K562 (cell line): ENCODE data around the gene ARHGDIA. TPM values are rescaled to one million over a fixed set of nuclear protein-coding genes. Genes with fewer than 3 reads are reported as not detected.

Source experiments
- BRD4 ChIP-seq: fragments of 200-600 bp; sonication (generic); IDR thresholded peaks from 2 replicates; pipeline ENCODE4 v1.6.1; 2017; ENCODE audit warnings: inconsistent platforms
- CBX1 ChIP-seq: sonication (generic); IDR thresholded peaks from 2 replicates; pipeline ENCODE4 v1.6.1; 2016; ENCODE audit warnings: antibody characterized with exemption, low read depth, mild to moderate bottlenecking
- CSDE1 ChIP-seq, 2 experiments: fragments of 450-650 bp; IDR thresholded peaks; 2 replicates each; pipeline ENCODE4 v1.6.1; 2016; ENCODE audit warnings: mild to moderate bottlenecking in 1 of 2
- HDAC6 ChIP-seq: IDR thresholded peaks from 2 replicates; pipeline ENCODE4 v1.6.1; 2012; ENCODE audit warnings: low read depth, mild to moderate bottlenecking, control low read depth, inconsistent platforms, low read length, moderate library complexity
- HMGN3 ChIP-seq: IDR thresholded peaks from 2 replicates; pipeline ENCODE4 v1.6.1; 2011; ENCODE audit warnings: borderline replicate concordance, low read depth, mild to moderate bottlenecking, mixed read lengths, low read length; ENCODE audit not compliant: insufficient read length; ENCODE audit errors: extremely low read depth
- HNRNPH1 ChIP-seq: fragments of 200-400 bp; formaldehyde crosslinking; optimal IDR thresholded peaks from 2 replicates; pipeline ENCODE3; 2017; ENCODE audit warnings: low read depth, mild to moderate bottlenecking, low read length, moderate library complexity
- NFRKB ChIP-seq: fragments of 450-650 bp; IDR thresholded peaks from 2 replicates; pipeline ENCODE4 v1.6.1; 2016; ENCODE audit warnings: low read depth
- NR1H2 ChIP-seq: sonication (generic); formaldehyde crosslinking; IDR thresholded peaks from 2 replicates; pipeline ENCODE4 v1.4.0; 2020; ENCODE audit warnings: mild to moderate bottlenecking, missing genetic modification reagents
- PTTG1 ChIP-seq: fragments of 450-650 bp; IDR thresholded peaks from 2 replicates; pipeline ENCODE4 v1.6.1; 2016; ENCODE audit warnings: low read depth, mild to moderate bottlenecking, missing genetic modification characterization, missing compliant biosample characterization
- RUNX1 ChIP-seq: sonication (generic); IDR thresholded peaks from 2 replicates; pipeline ENCODE4 v1.6.1; 2016; ENCODE audit warnings: antibody characterized with exemption, low read depth
- SETDB1 ChIP-seq: IDR thresholded peaks from one replicate; pipeline ENCODE4 v1.6.1; 2012; ENCODE audit warnings: low read length, control low read depth, inconsistent platforms
- ZFP36 ChIP-seq: fragments of 150-350 bp; IDR thresholded peaks from 2 replicates; pipeline ENCODE4 v1.6.1; 2018; ENCODE audit warnings: low read length, low read depth; ENCODE audit not compliant: partially characterized antibody
- ZNF121 ChIP-seq: sonication (generic); formaldehyde crosslinking; conservative IDR thresholded peaks from 2 replicates; pipeline ENCODE4 v1.8.0; 2022; ENCODE audit warnings: missing genetic modification reagents
- ZNF143 ChIP-seq: sonication (generic); formaldehyde crosslinking; IDR thresholded peaks from 2 replicates; pipeline ENCODE4 v1.9.0; 2022; ENCODE audit warnings: mild to moderate bottlenecking, missing genetic modification reagents
- ZNF445 ChIP-seq: fragments of 250-450 bp; sonication (Bioruptor Pico); IDR thresholded peaks from 2 replicates; pipeline ENCODE4 v1.4.0; 2020; ENCODE audit warnings: low read depth, mild to moderate bottlenecking, moderate library complexity
- ZNF668 ChIP-seq: fragments of 250-450 bp; sonication (Bioruptor Pico); IDR thresholded peaks from 2 replicates; pipeline ENCODE4 v1.8.0; 2022; ENCODE audit warnings: mild to moderate bottlenecking, inconsistent platforms
- polyA plus RNA-seq, 8 experiments: library from polyadenylated mRNA; depleted of rRNA in 4 of 8; stranded (reverse) in 5 of 8; unstranded in 3 of 8; fragments of >200 nt; fragmentation: Nextera tagmentation in 2 of 8; fragmentation: Illumina TruSeq in 1 of 8; extraction: Ambion mirVana in 2 of 8; extraction: Trizol in 1 of 8; gene quantifications; 2 replicates each; pipeline versions ENCODE4 v1.2.1 to v1.2.3, GENCODE V29; 2011 to 2014; ENCODE audit warnings: inconsistent platforms in 1 of 8, missing spikeins in 1 of 8
- total RNA-seq, 7 experiments: library from RNA; depleted of rRNA in 6 of 7; stranded (reverse); fragments of >200 nt in 6 of 7; fragmentation: Illumina TruSeq in 2 of 7; extraction: Trizol in 2 of 7; gene quantifications; 2 replicates each; pipeline versions ENCODE4 v1.2.1 to v1.2.3, GENCODE V29; 2011 to 2021; ENCODE audit warnings: low replicate concordance in 1 of 7
- TF ChIP-seq, protein P1 (sequence below): fragments of 150-350 bp; conservative IDR thresholded peaks from 2 replicates; pipeline ENCODE4 v1.6.1; 2014; ENCODE audit warnings: low read length
- TF ChIP-seq, protein P2 (sequence below): sonication (generic); formaldehyde crosslinking; IDR thresholded peaks from 2 replicates; pipeline ENCODE4 v1.8.1; 2022; ENCODE audit warnings: missing genetic modification reagents
- TF ChIP-seq, protein P3 (sequence below): fragments of 450-650 bp; formaldehyde crosslinking; conservative IDR thresholded peaks from 2 replicates; pipeline ENCODE4 v1.4.0; 2022; ENCODE audit warnings: mild to moderate bottlenecking, missing genetic modification characterization
- TF ChIP-seq, protein P4 (sequence below): fragments of 250-450 bp; sonication (Bioruptor Pico); IDR thresholded peaks from 2 replicates; pipeline ENCODE4 v1.4.0; 2020; ENCODE audit warnings: mild to moderate bottlenecking

Gene ARHGDIA
- total and polyA plus RNA-seq, 9 of the 15 experiments (the other 6 are each of a cell fraction or from before 2014, with no cell fraction given): 9.6 to 340 (median 97.6) TPM

DNA sequence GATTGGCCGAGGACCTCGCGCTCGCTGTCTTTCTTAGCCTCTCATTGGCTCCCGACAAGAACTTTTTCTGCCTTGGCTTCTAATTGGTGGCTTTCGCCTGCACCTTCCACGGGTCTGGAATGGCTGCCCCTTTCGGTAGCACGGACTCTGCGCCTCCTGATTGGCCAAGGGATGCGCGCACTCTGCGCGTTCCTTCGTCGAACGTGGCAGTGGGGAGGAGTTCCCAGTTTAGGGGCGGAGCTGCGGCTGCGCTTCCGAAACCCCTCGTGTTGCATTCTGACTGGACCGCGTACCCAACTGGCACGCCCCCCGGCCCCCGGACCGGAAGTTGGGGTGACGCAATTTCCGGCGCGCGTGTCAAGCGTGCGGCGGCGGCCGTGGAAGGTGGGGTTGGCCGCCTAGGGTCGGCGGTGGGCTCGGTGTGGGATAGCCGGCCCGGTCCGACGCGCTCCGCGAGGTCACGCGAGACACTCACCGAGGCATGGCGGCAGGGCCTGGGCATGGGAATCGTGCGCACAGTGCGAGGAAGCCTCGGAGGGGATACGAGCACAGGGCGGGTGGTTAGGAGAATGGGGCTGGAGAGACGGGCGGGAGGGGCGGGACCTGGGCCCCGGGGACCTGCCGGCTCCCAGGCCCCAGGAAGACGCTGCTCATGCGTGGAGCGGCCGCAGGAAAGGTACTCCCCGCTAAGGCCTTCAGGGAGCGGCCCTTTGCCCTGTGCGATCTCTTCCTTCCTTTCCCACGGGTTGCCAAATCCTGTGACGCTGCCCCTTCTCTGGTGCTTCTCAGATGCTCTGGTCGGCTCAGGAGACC is 10.2 kb downstream of the ARHGDIA start (continued):
- TF ChIP-seq, protein P1, sequence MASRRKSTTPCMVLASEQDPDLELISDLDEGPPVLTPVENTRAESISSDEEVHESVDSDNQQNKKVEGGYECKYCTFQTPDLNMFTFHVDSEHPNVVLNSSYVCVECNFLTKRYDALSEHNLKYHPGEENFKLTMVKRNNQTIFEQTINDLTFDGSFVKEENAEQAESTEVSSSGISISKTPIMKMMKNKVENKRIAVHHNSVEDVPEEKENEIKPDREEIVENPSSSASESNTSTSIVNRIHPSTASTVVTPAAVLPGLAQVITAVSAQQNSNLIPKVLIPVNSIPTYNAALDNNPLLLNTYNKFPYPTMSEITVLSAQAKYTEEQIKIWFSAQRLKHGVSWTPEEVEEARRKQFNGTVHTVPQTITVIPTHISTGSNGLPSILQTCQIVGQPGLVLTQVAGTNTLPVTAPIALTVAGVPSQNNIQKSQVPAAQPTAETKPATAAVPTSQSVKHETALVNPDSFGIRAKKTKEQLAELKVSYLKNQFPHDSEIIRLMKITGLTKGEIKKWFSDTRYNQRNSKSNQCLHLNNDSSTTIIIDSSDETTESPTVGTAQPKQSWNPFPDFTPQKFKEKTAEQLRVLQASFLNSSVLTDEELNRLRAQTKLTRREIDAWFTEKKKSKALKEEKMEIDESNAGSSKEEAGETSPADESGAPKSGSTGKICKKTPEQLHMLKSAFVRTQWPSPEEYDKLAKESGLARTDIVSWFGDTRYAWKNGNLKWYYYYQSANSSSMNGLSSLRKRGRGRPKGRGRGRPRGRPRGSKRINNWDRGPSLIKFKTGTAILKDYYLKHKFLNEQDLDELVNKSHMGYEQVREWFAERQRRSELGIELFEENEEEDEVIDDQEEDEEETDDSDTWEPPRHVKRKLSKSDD: no peak
- TF ChIP-seq HMGN3 (no peak), SETDB1 (no peak), ZNF143 (CRISPR knock-in tag) (no peak), ZFP36 (no peak), NR1H2 (no peak), BRD4 (no peak; the same call in 1 of the 2 replicates), NFRKB (no peak), RUNX1 (no peak), HNRNPH1 (no peak), ZNF668 (CRISPR knock-in tag) (peak; percentile 94), HDAC6 (no peak), CSDE1 (IDR thresholded peaks at IDR 0.05) (no peak), ZNF121 (no peak), CBX1 (no peak), PTTG1 (tag) (peak; percentile 72), ZNF445 (CRISPR knock-in tag) (peak; percentile 91; the same call in 1 of the 2 replicates)
- TF ChIP-seq, protein P2, sequence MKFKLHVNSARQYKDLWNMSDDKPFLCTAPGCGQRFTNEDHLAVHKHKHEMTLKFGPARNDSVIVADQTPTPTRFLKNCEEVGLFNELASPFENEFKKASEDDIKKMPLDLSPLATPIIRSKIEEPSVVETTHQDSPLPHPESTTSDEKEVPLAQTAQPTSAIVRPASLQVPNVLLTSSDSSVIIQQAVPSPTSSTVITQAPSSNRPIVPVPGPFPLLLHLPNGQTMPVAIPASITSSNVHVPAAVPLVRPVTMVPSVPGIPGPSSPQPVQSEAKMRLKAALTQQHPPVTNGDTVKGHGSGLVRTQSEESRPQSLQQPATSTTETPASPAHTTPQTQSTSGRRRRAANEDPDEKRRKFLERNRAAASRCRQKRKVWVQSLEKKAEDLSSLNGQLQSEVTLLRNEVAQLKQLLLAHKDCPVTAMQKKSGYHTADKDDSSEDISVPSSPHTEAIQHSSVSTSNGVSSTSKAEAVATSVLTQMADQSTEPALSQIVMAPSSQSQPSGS: no peak
- TF ChIP-seq, protein P3, sequence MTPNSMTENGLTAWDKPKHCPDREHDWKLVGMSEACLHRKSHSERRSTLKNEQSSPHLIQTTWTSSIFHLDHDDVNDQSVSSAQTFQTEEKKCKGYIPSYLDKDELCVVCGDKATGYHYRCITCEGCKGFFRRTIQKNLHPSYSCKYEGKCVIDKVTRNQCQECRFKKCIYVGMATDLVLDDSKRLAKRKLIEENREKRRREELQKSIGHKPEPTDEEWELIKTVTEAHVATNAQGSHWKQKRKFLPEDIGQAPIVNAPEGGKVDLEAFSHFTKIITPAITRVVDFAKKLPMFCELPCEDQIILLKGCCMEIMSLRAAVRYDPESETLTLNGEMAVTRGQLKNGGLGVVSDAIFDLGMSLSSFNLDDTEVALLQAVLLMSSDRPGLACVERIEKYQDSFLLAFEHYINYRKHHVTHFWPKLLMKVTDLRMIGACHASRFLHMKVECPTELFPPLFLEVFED (CRISPR knock-in tag): peak; percentile 97
- TF ChIP-seq, protein P4, sequence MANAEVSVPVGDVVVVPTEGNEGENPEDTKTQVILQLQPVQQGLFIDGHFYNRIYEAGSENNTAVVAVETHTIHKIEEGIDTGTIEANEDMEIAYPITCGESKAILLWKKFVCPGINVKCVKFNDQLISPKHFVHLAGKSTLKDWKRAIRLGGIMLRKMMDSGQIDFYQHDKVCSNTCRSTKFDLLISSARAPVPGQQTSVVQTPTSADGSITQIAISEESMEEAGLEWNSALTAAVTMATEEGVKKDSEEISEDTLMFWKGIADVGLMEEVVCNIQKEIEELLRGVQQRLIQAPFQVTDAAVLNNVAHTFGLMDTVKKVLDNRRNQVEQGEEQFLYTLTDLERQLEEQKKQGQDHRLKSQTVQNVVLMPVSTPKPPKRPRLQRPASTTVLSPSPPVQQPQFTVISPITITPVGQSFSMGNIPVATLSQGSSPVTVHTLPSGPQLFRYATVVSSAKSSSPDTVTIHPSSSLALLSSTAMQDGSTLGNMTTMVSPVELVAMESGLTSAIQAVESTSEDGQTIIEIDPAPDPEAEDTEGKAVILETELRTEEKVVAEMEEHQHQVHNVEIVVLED (CRISPR knock-in tag): peak; percentile 82
